ENCODE measurements around the gene MYBPC3. TPM values are rescaled to one million over a fixed set of nuclear protein-coding genes. Genes with fewer than 3 reads are reported as not detected.

Gene MYBPC3
- total and polyA plus RNA-seq, 2 experiments from 2014 or later = not detected

- TF ChIP-seq JUNB (IDR thresholded peaks at IDR 0.05; ENCODE audit: unreplicated experiment) = no peak
- TF ChIP-seq CREB1 (CRISPR knock-in tag; IDR thresholded peaks at IDR 0.05; ENCODE audit: low read depth) = no peak
- TF ChIP-seq ZNF114 (CRISPR knock-in tag; IDR thresholded peaks at IDR 0.05) = no peak
- no peak for TF ChIP-seq CTCF (conservative IDR thresholded peaks at IDR 0.05; ENCODE audit: low read depth in 2 of 2)
- TF ChIP-seq EZH2 (IDR thresholded peaks at IDR 0.05; ENCODE audit: low read depth, unreplicated experiment) = no peak
- no peak for TF ChIP-seq ZNF331 (CRISPR knock-in tag; IDR thresholded peaks at IDR 0.05; ENCODE audit: low read depth)
- no peak for TF ChIP-seq POLR2AphosphoS5 (IDR thresholded peaks at IDR 0.05; ENCODE audit: low read depth)
- TF ChIP-seq EZH2phosphoT487 (IDR thresholded peaks at IDR 0.05; ENCODE audit: unreplicated experiment) = no peak
- TF ChIP-seq ETS1 (IDR thresholded peaks at IDR 0.05) = no peak
Measured at GRCh38 chr11:47377571-47378009, 25.1 kb upstream of the MYBPC3 start (continued).

- H3K9me3 Mint-ChIP-seq = no peaks in the 10 kb centered on the region; the same call in 2 of the 3 replicates
- no peaks in the 10 kb centered on the region for H3K27me3 ChIP-seq (ENCODE audit: insufficient read depth)
- peak overlapping the region; percentile 59 for H2AFZ ChIP-seq
- H3K36me3 Mint-ChIP-seq (ENCODE audit: low read depth) = no peaks in the 10 kb centered on the region
- H3K4me3 ChIP-seq = no peak overlapping the region
- H4K20me1 ChIP-seq (replicated peaks; ENCODE audit: insufficient read depth) = no peaks in the 10 kb centered on the region
- no peaks in the 10 kb centered on the region; the same call in 1 of the 2 replicates for H3K4me1 ChIP-seq (ENCODE audit: insufficient read depth)
- TF ChIP-seq ZNF331 (CRISPR knock-in tag; IDR thresholded peaks at IDR 0.05; ENCODE audit: low read depth) (no peak), CTCF (conservative IDR thresholded peaks at IDR 0.05; ENCODE audit: low read depth in 2 of 2) (peak in 1 of 2 experiments; percentile 20; a peak in 2 of 4 replicates)
- H3K9me2 ChIP-seq (ENCODE audit: insufficient read depth) = 0 out of 2 replicates have a peak, but pooled peaks cover 2% of the 10 kb centered on the region
- no peak overlapping the region for H3K27ac ChIP-seq (ENCODE audit: low read depth)
- no peak overlapping the region for H3K4me2 ChIP-seq
- H3F3A ChIP-seq (replicated peaks; ENCODE audit: low read depth) = no peaks in the 10 kb centered on the region
- peaks cover 3% of the 10 kb centered on the region; the same call in 2 of the 3 replicates for H3K4me1 Mint-ChIP-seq
- ATAC-seq = peak; percentile 26
- no peak overlapping the region for H3K27ac Mint-ChIP-seq
- peaks cover under 1% of the 10 kb centered on the region for H3K27me3 Mint-ChIP-seq (ENCODE audit: insufficient read depth, low read depth, poor library complexity)
- no peaks in the 10 kb centered on the region for H3K79me2 ChIP-seq (replicated peaks; ENCODE audit: insufficient read depth)
- peak; percentile 37 for DNase-seq (ENCODE audit: low spot score)
- H3K36me3 ChIP-seq (ENCODE audit: insufficient read depth) = no peaks in the 10 kb centered on the region
- no peak overlapping the region for H3K4me3 Mint-ChIP-seq
Measured at GRCh38 chr11:47376525-47377371, 24.2 kb upstream of the MYBPC3 start.

All from GM23338 (cell line).